Breast epithelium (tissue), 3 donors: ENCODE measurements around the gene ZNF330.

Source experiments
- CTCF ChIP-seq, 3 donors: fragments of 450-650 bp; IDR thresholded peaks; one replicate each; pipeline ENCODE4 v1.5.1; 2016 to 2017; ENCODE audit warnings: antibody characterized with exemption in 3 of 3, mild to moderate bottlenecking in 3 of 3, moderate library complexity in 3 of 3
- POLR2A ChIP-seq: fragments of 450-650 bp; IDR thresholded peaks from one replicate; pipeline ENCODE4 v1.6.1; 2016; ENCODE audit warnings: antibody characterized with exemption, mild to moderate bottlenecking, moderate library complexity

- TF ChIP-seq CTCF (IDR thresholded peaks at IDR 0.05) (no peak), POLR2A (no peak)
These were observed 41.0 kb upstream of the ZNF330 start for GRCh38 chr4:141179474-141180373.
